Pancreas (tissue), 10 donors: Measurements from ENCODE around the gene TAF7. TPM values are rescaled to one million over a fixed set of nuclear protein-coding genes. Genes with fewer than 3 reads are reported as not detected.
A peak's percentile ranks its signal among the peaks of the same experiment; 100 is the strongest.
"Not testable (repeated sequence)": the region's sequence is repeated elsewhere in the genome, so short reads cannot be mapped to it uniquely, and the experiment has no call there.

ENCODE experiments used
- ATAC-seq, 4 donors: fragments of 200-7000 bp; cut with Tn5 transposase; one replicate each; pipeline versions ENCODE4 v1.8.0 to v1.9.1; 2020; ENCODE audit warnings: mild to moderate bottlenecking in 4 of 4, moderate library complexity in 4 of 4
- DNase-seq, 6 donors: peaks; one replicate each; pipeline ENCODE4 v3.0.0-alpha.2; 2020
- FAIRE-seq: peaks from 2 replicates; lab custom pipeline; 2012; peaks lifted over from hg19 to GRCh38; lab: Jason Lieb, UNC
- H3K27ac ChIP-seq, 4 donors: fragments of 200-600 bp; sonication (generic); 1 replicate in 3 of 4; 2 replicates in 1 of 4; pipeline versions ENCODE4 v1.5.0 to v1.8.0; 2020
- H3K27me3 ChIP-seq, 4 donors: fragments of 200-600 bp; one replicate each; pipeline ENCODE4 v1.8.0; 2021
- H3K36me3 ChIP-seq, 3 donors: fragments of 200-600 bp; sonication (generic) in 1 of 3; one replicate each; pipeline versions ENCODE4 v1.5.0 to v1.8.0; 2020 to 2021
- H3K4me1 ChIP-seq, 3 donors: fragments of 200-600 bp; one replicate each; pipeline ENCODE4 v1.8.0; 2021
- H3K4me3 ChIP-seq, 4 donors: fragments of 200-600 bp; sonication (generic) in 2 of 4; one replicate each; pipeline versions ENCODE4 v1.5.0 to v1.8.0; 2020 to 2021
- H3K9me3 ChIP-seq, 4 donors: fragments of 200-600 bp; one replicate each; pipeline ENCODE4 v1.8.0; 2021
- CTCF ChIP-seq, 4 donors: fragments of 200-600 bp; sonication (generic) in 3 of 4; IDR thresholded peaks; one replicate each; pipeline versions ENCODE4 v1.5.0 to v1.8.0; 2021; ENCODE audit warnings: antibody characterized with exemption in 4 of 4
- WGBS, 2 donors: extraction: QIAGEN DNeasy Blood & Tissue Kit; methylation state at CpG; one replicate each; pipeline ENCODE4 v1.1.7; 2013; 5-methylcytosine and 5-hydroxymethylcytosine counted together
- intact Hi-C, 3 donors: fragments of 100-400 bp; cut with DNase I; formaldehyde crosslinking; loops; one replicate each; pipeline versions ENCODE4 v1.11.1 to v1.14.2; 2022
- polyA plus RNA-seq, 2 donors: library from polyadenylated mRNA; stranded (reverse); fragments of 200-250 nt; gene quantifications; one replicate each; pipeline ENCODE4 v1.2.3, GENCODE V29; 2013
- total RNA-seq, 6 donors: library from RNA; stranded (reverse); fragmentation: NEBNext Ultra II Directional in 4 of 6; extraction: Animal tissue kit (Norgen Biotek cat#: 25700) in 4 of 6; gene quantifications; one replicate each; pipeline versions ENCODE4 v1.2.1 to v1.2.4, GENCODE V29; 2021 to 2023
- donor health status: healthy with polysubstance abuse.
- donor health status: DM: no; HTN: no; CAD: no; lungs with moderate emphysema.
- donor health status: DM: no; HTN: no; CAD: no.
- donor health status: control.
- donor health status: control.
- donor health status: Bipolar disorder and iron deficiency.
- donor health status: DM: yes; HTN: yes; CAD: no.
- donor health status: DM: no; HTN: no; CAD: no.
- donor health status: DM: no; HTN: no; CAD: no.
- donor health status: DM: yes; HTN: yes; CAD: no.

TAF7 gene
- total and polyA plus RNA-seq, 8 donors: 16.6 to 47.4 (median 22.7) TPM

DNA sequence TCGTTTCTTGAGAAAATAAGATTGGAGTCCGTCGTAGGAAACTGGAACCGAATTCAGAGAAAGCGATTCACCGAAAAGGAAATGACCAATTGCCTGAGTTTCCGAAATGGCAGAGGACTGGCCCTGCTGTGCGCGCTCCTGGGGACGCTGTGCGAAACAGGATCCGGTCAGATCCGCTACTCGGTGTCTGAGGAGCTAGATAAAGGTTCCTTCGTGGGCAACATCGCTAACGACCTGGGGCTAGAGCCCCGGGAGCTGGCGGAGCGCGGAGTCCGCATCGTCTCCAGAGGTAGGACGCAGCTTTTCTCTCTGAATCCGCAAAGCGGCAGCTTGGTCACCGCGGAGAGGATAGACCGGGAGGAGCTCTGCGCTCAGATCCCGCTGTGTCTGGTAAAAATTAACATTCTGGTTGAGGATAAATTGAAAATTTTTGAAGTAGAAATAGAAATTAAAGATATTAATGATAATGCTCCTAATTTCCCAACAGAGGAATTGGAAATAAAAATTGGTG lies 23.4 kb upstream of the TAF7 start:
- ATAC-seq: peak in 1 of 4 donors; percentile 44
- TF ChIP-seq CTCF (IDR thresholded peaks at IDR 0.05): no peak
- 17 to 24% methylated on average over 31 of the region's 31 CpGs for WGBS, 2 donors
- DNase-seq: no peak
- H3K4me3 ChIP-seq: peak overlapping the region in 2 of 4 donors; percentile 11 to 17
- intact Hi-C loops: no loop called here
- no peak for FAIRE-seq
- no peaks in the 10 kb centered on the region for H3K36me3 ChIP-seq
- H3K4me1 ChIP-seq: no peaks in the 10 kb centered on the region
- H3K27me3 ChIP-seq: peaks cover 0 to 10% (median 3%) of the 10 kb centered on the region in 4 donors
- H3K9me3 ChIP-seq: peaks cover 0 to 6% (median 1%) of the 10 kb centered on the region in 4 donors
- no peak overlapping the region for H3K27ac ChIP-seq

DNA sequence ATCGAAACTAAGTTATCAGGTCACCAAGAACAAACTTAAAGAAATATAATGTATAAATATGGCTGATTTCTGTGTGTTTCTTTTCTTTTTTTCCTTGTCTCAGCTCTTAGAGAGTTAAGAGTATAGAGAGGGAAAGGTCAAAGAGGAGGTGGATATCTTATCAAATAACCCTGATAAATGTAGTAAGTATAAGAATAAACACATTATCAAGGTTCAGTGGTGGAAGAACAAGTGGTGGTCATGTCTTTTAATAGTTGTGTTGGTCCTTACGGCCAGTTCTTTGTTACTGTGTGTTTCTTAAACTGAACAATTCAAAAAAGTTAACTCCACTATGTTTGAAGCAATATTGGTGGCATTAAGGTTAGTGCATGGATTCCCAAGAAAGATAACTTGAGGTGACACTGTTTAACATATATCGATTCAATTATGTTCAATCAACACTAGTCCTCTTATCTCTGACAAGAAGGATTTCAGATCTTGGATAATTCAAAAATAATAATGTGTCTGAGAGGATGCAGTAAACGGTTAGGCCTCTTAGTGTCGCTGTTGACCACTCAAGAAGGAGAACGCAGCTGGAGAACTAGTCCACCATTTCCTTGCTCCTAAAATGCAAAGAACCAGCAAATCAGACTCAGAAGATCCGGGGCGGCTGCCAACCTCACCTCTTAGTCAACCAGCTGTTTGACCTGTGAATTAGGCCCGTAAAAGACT lies 22.8 kb upstream of the TAF7 start, which contains the start of gene PCDHGA3:
Gene PCDHGA3, plus strand, starts transcription at position 588 of the 711 bp plus-strand sequence. CDS start 205 bp downstream, outside the sequence.
- Histone ChIP-seq H3K27me3 (peaks cover 0 to 7% (median 3%) of the 10 kb centered on the region in 4 donors), H3K9me3 (peaks cover 0 to 6% (median 1%) of the 10 kb centered on the region in 4 donors), H3K36me3 (no peaks in the 10 kb centered on the region), H3K4me1 (no peaks in the 10 kb centered on the region), H3K27ac (no peak within 1 kb of the TSS), H3K4me3 (peak within 1 kb of the TSS in 2 of 4 donors; percentile 11 to 17)
- peak in 1 of 6 donors; percentile 31 for DNase-seq
- TF ChIP-seq CTCF (IDR thresholded peaks at IDR 0.05): no peak
- WGBS, 2 donors: 18 to 23% methylated on average over 9 of the region's 9 CpGs
- ATAC-seq: peak; percentile 48 to 77 (median 54)
- intact Hi-C loops: no loop called here
- FAIRE-seq: no peak

- intact Hi-C loops: no loop called here
- Histone ChIP-seq H3K27ac (no peak overlapping the region), H3K4me1 (no peaks in the 10 kb centered on the region), H3K9me3 (peaks cover 0 to 6% (median 1%) of the 10 kb centered on the region in 4 donors), H3K36me3 (no peaks in the 10 kb centered on the region), H3K27me3 (peaks cover 0 to 5% (median 3%) of the 10 kb centered on the region in 4 donors), H3K4me3 (no peak overlapping the region)
- ATAC-seq (no peak), FAIRE-seq (no peak), DNase-seq (no peak)
- 13% methylated on average over 1 of the region's 1 CpG for WGBS, 2 donors
- no peak for TF ChIP-seq CTCF (IDR thresholded peaks at IDR 0.05)
Measured at GRCh38 chr5:141342773-141343172, 22.2 kb upstream of the TAF7 start.

- FAIRE-seq, intact Hi-C loops, H3K27ac ChIP-seq, H3K4me1 ChIP-seq, H3K9me3 ChIP-seq, H3K36me3 ChIP-seq, ATAC-seq, H3K4me3 ChIP-seq, DNase-seq: not testable (repeated sequence)
- H3K27me3 ChIP-seq: peaks cover 0 to 13% (median 5%) of the 10 kb centered on the region in 4 donors
- 44 to 59% methylated on average over 38 to 45 of the region's 45 CpGs for WGBS, 2 donors
Measured at GRCh38 chr5:141340781-141341354, 20.3 kb upstream of the TAF7 start.

DNA sequence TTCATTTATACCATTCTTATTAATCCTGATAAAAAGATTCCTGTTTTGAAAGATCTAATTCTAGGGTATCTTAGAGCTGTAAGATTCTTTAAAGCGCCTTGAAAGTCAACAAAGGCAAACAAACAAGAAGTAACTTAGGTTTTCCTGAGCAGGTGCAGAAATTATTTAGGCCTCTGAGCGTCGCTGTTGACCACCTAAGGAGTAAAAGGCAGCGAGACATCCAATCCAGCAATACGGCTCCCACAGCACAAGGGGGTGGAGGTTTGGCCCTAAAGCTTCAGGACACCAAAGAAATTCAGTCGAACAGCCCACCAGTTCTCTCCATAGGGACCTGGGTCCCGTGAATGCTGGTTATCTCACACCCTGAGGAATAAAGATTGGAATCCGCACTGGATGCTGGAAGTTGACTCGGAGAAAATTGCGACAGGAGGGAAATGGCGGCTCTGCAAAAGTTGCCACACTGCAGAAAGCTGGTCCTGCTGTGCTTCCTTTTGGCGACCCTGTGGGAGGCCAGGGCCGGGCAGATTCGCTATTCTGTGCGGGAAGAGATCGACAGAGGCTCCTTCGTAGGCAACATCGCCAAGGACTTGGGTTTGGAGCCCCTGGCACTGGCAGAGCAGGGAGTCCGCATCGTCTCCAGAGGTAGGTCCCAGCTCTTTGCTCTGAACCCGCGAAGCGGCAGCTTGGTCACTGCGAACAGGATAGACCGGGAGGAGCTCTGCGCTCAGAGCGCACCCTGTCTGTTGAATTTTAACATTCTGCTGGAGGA lies 18.1 kb upstream of the TAF7 start, which contains the start of gene PCDHGA2:
Gene PCDHGA2, plus strand, starts transcription at position 223 of the 769 bp plus-strand sequence.
- 6 to 9% methylated on average over 27 of the region's 27 CpGs for WGBS, 2 donors
- H3K27me3 ChIP-seq: peaks cover 0 to 30% (median 3%) of the 10 kb centered on the region in 4 donors
- H3K27ac ChIP-seq: no peak within 1 kb of the TSS
- peak within 1 kb of the TSS in 2 of 4 donors; percentile 7 to 32 for H3K4me3 ChIP-seq
- peaks cover 0 to 12% (median 1%) of the 10 kb centered on the region in 4 donors for H3K9me3 ChIP-seq
- ATAC-seq (peak in 3 of 4 donors; percentile 71 to 82 (median 72)), DNase-seq (peak in 1 of 6 donors; percentile 42), FAIRE-seq (no peak)
- intact Hi-C loops: no loop called here
- no peaks in the 10 kb centered on the region for H3K36me3 ChIP-seq
- no peaks in the 10 kb centered on the region for H3K4me1 ChIP-seq
- peak in 1 of 4 donors; percentile 11 for TF ChIP-seq CTCF (IDR thresholded peaks at IDR 0.05)

DNA sequence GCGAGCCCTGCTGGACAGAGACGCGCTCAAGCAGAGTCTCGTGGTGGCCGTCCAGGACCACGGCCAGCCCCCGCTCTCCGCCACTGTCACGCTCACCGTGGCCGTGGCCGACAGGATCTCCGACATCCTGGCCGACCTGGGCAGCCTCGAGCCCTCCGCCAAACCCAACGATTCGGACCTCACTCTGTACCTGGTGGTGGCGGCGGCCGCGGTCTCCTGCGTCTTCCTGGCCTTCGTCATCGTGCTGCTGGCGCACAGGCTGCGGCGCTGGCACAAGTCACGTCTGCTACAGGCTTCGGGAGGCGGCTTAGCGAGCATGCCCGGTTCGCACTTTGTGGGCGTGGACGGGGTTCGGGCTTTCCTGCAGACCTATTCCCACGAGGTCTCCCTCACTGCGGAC lies 12.0 kb upstream of the TAF7 start:
- intact Hi-C loops, H3K4me3 ChIP-seq, FAIRE-seq, DNase-seq, H3K36me3 ChIP-seq, H3K4me1 ChIP-seq, H3K27ac ChIP-seq, ATAC-seq: not testable (repeated sequence)
- Histone ChIP-seq H3K9me3 (peaks cover 0 to 10% (median 0%) of the 10 kb centered on the region in 4 donors), H3K27me3 (peaks cover 0 to 33% (median 3%) of the 10 kb centered on the region in 4 donors)
- 32 to 36% methylated on average over 31 to 39 of the region's 39 CpGs for WGBS, 2 donors
